Astrocyte of the spinal cord (primary cell): ENCODE results near the gene ANP32E.
"Not testable (repeated sequence)": the region's sequence is repeated elsewhere in the genome, so short reads cannot be mapped to it uniquely, and the experiment has no call there.

ENCODE experiments used
- DNase-seq: peaks from one replicate; pipeline ENCODE4 v3.0.0; 2011; ENCODE audit warnings: low read depth, low spot score
- H3K4me3 ChIP-seq: 2 replicates; pipeline ENCODE4 v1.5.1; 2011; ENCODE audit warnings: low read depth, mild to moderate bottlenecking, low read length, moderate library complexity
- in situ Hi-C: cut with HindIII; loops from 2 replicates; pipeline ENCODE4 v1.10.0; 2017; ENCODE audit warnings: low sequenced_read_pairs
- TF ChIP-seq, protein P1 (sequence below): IDR thresholded peaks from 2 replicates; pipeline ENCODE4 v1.5.1; 2012; ENCODE audit warnings: low read depth, mild to moderate bottlenecking, low read length, inconsistent platforms

The ANP32E gene

DNA sequence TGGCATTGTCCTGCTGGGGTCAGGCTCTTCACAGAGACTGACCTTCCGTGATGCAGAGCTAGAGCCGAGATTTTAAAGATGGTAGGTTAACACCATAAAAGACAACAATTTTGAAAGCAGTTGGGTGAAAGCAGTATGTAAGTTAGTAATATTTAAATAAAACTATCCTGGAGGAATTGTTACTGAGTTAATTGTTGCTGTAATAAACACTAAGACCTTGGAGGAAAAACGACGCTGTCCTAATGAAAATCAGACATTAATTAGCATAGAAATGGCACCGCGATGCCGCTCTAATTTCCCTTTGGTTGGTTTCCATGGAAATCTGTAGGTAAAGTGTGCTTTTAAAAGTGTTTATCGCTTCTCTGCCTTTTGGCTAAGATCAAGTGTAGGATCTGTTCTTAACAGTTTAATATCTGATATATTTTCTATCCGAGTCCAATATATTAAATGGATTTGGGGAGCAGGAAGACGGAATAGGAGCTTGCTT is 745 bp upstream of the ANP32E start:
- DNase-seq: no peak
- H3K4me3 ChIP-seq: peak overlapping the region; percentile 74
- in situ Hi-C loops: no loop called here
- TF ChIP-seq, protein P1, sequence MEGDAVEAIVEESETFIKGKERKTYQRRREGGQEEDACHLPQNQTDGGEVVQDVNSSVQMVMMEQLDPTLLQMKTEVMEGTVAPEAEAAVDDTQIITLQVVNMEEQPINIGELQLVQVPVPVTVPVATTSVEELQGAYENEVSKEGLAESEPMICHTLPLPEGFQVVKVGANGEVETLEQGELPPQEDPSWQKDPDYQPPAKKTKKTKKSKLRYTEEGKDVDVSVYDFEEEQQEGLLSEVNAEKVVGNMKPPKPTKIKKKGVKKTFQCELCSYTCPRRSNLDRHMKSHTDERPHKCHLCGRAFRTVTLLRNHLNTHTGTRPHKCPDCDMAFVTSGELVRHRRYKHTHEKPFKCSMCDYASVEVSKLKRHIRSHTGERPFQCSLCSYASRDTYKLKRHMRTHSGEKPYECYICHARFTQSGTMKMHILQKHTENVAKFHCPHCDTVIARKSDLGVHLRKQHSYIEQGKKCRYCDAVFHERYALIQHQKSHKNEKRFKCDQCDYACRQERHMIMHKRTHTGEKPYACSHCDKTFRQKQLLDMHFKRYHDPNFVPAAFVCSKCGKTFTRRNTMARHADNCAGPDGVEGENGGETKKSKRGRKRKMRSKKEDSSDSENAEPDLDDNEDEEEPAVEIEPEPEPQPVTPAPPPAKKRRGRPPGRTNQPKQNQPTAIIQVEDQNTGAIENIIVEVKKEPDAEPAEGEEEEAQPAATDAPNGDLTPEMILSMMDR: no peak

DNA sequence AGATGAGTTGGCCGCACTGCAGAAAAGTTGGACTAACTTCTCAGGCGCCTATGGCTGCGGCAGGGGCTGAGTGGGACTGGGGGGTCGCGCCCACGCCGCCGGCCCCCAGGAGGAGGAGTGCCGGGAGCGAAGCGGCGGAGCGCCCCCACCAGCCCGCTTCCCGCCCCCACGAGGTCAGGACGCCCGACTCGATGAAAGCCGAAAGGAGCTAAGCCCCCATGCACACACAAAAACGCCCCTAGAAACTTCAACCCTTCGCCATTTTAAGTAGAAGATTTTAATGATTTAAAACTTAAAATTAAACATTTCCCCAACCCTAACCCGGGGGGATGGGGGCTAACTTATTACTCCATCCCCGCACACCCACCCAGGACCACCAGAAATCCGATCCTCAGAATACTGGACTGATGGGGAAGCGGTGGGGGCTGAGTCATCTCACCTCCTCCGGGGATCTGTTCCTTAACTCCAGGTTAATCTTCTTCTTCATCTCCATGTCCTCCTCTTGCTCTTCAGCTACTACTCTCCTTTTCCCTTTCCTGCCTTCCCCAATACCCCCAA is 539 bp downstream of the ANP32E start:
- DNase-seq: peak; percentile 12
- in situ Hi-C loops: no loop called here

DNA sequence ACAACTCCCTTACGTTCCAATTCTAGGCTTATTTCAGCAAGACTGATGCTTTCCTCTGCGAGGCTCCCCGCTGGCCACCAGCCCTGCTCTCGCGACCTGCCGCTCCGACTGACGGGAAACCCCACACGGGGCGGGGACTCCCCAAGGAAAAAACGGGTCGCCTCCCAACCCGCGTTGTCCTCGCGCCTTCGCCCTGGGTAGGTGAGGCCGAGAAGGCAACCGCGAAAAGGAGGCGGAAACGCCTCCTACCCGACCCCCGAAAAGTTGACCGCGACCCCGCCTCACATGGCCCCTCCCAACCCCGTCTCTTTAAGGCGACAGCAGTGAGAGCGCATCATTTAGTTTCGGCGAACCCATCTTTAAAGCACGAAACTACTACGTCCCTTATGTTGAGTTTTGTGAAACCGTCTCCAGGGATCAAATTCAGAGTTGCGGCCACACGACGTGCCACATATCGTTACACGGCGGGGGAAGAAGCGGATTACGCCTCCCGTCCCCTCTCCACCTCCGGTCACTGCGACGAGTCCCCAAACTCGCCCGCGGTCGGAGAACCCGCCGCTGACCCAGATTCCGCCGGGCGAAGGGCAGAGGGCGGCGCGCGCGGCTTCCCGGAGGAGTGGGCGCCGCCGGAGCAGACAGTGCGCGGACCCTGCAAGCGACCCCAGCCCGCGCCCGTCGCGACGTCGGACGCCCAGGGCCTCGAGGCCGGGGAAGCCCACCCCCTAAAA is 1.2 kb downstream of the ANP32E start:
- TF ChIP-seq, protein P1: no peak
- peak; percentile 76 for DNase-seq
- H3K4me3 ChIP-seq: peak overlapping the region; percentile 74
- in situ Hi-C loops: no loop called here

More for the DNA sequence above, 539 bp downstream of the ANP32E start:
- TF ChIP-seq, protein P1: no peak
- H3K4me3 ChIP-seq: peak overlapping the region; percentile 74

DNA sequence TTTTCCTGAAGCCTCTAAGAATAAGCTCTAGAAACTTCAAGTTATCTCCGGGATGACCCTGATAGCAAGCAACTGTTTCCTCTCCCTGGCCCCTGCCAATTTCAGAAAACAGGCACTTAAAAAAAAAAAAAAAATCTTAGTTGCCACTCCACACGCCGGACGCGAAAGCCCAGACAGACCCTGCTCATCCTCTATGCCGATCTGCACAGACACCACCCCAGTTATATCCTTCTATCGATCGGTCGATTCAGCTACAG is 1.7 kb downstream of the ANP32E start:
- TF ChIP-seq, protein P1: no peak
- in situ Hi-C loops: no loop called here
- no peak for DNase-seq
- peak overlapping the region; percentile 74 for H3K4me3 ChIP-seq

DNA sequence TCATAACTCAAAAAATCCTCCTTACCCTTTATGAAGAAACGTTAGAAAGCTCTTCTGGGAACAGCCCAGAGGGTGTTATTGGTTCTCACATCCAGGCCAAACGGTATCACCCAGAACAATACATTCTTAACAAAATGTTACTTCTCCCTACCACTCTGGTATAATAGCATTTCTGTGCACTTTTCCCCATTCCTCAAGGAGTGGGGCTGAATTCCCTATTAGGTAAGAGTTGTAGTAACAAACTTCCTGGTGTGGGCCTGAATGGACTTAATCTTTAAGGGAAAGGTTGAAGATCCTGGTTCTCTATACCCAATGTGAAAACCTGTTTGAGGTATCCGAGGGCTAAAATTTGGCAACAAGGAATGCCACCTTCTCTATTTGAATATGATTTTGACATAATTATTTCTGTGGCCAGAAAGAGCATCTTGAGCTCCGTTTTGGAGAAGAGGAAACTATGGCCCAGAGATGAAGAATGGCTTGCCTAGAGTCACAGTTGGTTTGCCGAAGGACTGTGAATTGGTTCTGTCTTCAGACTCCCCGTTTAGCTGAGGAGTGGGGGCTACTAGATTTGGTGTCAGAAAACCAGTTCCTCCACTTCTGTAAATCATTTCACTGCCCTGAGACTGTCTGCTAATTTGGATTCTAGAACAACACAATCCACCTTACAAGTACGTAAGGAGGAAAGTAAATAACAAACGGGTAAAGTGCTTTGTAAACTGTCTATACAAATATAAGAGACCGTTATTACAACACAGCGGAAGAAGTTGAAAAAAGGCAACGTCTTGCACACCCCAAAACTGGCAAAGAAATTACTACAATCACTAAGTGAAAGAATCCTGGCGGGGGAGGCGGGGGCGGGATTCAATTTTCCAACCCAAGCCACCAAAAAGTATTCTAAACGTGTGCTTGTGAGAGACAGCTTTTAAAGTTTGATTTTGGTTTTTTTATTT is 2.3 kb downstream of the ANP32E start:
- TF ChIP-seq, protein P1: no peak
- DNase-seq: peak; percentile 22
- H3K4me3 ChIP-seq: peak overlapping the region; percentile 74
- in situ Hi-C loops: no loop called here

DNA sequence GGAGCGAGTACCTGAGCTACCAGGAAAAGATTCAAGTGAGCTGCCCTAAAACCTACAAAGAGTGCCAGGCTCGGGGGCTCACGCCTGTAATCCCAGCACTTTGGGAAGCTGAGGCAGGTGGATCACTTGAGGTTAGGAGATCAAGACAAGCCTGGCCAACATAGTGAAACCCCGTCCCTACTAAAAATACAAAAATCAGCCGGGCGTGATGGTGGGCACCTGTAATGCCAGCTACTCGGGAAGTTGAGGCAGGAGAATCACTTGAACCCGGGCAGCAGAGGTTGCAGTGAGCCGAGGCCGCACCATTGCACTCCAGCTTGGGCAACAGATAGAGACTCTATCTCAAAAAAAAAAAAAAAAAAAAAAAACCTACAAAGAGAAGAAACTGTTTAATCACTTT is 3.0 kb downstream of the ANP32E start:
- DNase-seq, H3K4me3 ChIP-seq, in situ Hi-C loops: not testable (repeated sequence)

DNA sequence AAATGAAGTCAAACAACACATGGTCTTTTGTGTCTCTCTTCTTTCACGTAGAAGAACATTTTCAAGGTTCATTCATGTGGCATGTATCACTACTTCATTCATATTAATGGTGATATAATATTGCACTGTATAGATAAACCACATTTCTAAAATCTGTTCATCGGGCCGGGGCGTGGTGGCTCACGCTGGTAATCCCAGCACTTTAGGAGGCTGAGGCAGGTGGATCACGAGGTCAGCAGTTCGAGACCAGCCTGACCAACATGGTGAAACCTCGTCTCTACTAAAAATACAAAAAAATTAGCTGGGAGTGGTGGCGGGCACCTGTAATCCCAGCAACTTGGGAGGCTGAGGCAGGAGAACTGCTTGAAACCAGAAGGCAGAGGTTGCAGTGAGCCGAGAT is 7.7 kb downstream of the ANP32E start:
- DNase-seq, in situ Hi-C loops, H3K4me3 ChIP-seq: not testable (repeated sequence)
